HCT116 (cell line): ENCODE data around the gene SNTG2. TPM values are rescaled to one million over a fixed set of nuclear protein-coding genes. Genes with fewer than 3 reads are reported as not detected.

Experiments used
- ATAC-seq: fragments of 200-7000 bp; cut with Tn5 transposase; 2 replicates; pipeline ENCODE4 v1.9.1; 2020; ENCODE audit warnings: mild to moderate bottlenecking, moderate library complexity
- BruUV-seq: library from RNA; stranded (reverse); fragments of 400-500 nt; replicated peaks from 2 replicates; lab custom pipeline; 2021; lab: Mats Ljungman, UMichigan
- CTCF ChIA-PET: fragments of 300-600 bp; sonication (Branson Sonifier 250); formaldehyde crosslinking; loops from one replicate; lab custom pipeline; 2021; ENCODE audit warnings: antibody characterized with exemption; lab: Charles Lee
- POLR2A ChIA-PET: fragments of 300-600, 350-600 bp; sonication (Branson Sonifier 250); formaldehyde crosslinking; loops from one replicate; lab custom pipeline; 2021; ENCODE audit warnings: antibody characterized with exemption; lab: Charles Lee
- RAD21 ChIA-PET, 2 experiments: fragments of 300-600 bp; sonication (Branson Sonifier 250); formaldehyde crosslinking; loops; one replicate each; lab custom pipeline; 2023; ENCODE audit warnings: low total read pairs in 2 of 2; ENCODE audit not compliant: uncharacterized antibody in 2 of 2, unreplicated experiment in 2 of 2, low non-redundant PET in 1 of 2; lab: Charles Lee
- DNase-seq: peaks from one replicate; pipeline ENCODE4 v3.0.0-alpha.2; 2010; ENCODE audit warnings: low read depth, low spot score
- H2AFZ ChIP-seq: fragments of 200-600 bp; shearing (Covaris generic), sonication (generic); 2 replicates; pipeline ENCODE4 v1.6.1; 2017; ENCODE audit warnings: low read depth, mixed run types, mixed read lengths, antibody characterized with exemption, low read length; ENCODE audit not compliant: poor library complexity, severe bottlenecking
- H3K27ac ChIP-seq: 2 replicates; pipeline ENCODE4 v1.5.1; 2012; ENCODE audit warnings: low read depth, low read length
- H3K27me3 ChIP-seq: fragments of 200-600 bp; sonication (generic); 2 replicates; pipeline ENCODE4 v1.6.1; 2016; ENCODE audit warnings: mixed run types, low read length, mixed read lengths; ENCODE audit not compliant: insufficient read depth
- H3K36me3 ChIP-seq, 2 experiments: fragments of 200-500 bp in 1 of 2; fragments of 200-600 bp in 1 of 2; sonication (Bioruptor generic) in 1 of 2; sonication (generic) in 1 of 2; 2 replicates each; pipeline versions ENCODE4 v1.5.1 to v1.6.1; 2014 to 2016; ENCODE audit warnings: low read length in 2 of 2, inconsistent platforms in 1 of 2, mixed read lengths in 1 of 2, mixed run types in 1 of 2; ENCODE audit not compliant: insufficient read depth in 2 of 2, control insufficient read depth in 1 of 2
- H3K4me1 ChIP-seq, 2 experiments: fragments of 200-600 bp in 1 of 2; sonication (generic) in 1 of 2; 2 replicates each; pipeline versions ENCODE4 v1.5.1 to v1.6.1; 2012 to 2017; ENCODE audit warnings: low read length in 2 of 2, inconsistent platforms in 1 of 2, mild to moderate bottlenecking in 1 of 2, mixed read lengths in 1 of 2, mixed run types in 1 of 2, moderate library complexity in 1 of 2; ENCODE audit not compliant: insufficient read depth in 2 of 2, control insufficient read depth in 1 of 2
- H3K4me2 ChIP-seq: fragments of 200-600 bp; sonication (generic); 2 replicates; pipeline ENCODE4 v1.6.1; 2017; ENCODE audit warnings: mixed run types, low read length, mixed read lengths
- H3K4me3 ChIP-seq, 2 experiments: fragments of 200-600 bp in 1 of 2; sonication (generic) in 1 of 2; replicated peaks in 1 of 2; 2 replicates each; pipeline ENCODE4 v1.5.1; 2011 to 2016; ENCODE audit warnings: low read length in 2 of 2, control low read depth in 1 of 2, low read depth in 1 of 2, mild to moderate bottlenecking in 1 of 2, mixed read lengths in 1 of 2, mixed run types in 1 of 2
- H3K79me2 ChIP-seq: fragments of 200-600 bp; sonication (generic); 2 replicates; pipeline ENCODE4 v1.6.1; 2017; ENCODE audit warnings: mild to moderate bottlenecking, mixed run types, low read length, moderate library complexity, mixed read lengths; ENCODE audit not compliant: insufficient read depth
- H3K9ac ChIP-seq: fragments of 200-600 bp; sonication (generic); 2 replicates; pipeline ENCODE4 v1.6.1; 2016; ENCODE audit warnings: low read length, mixed read lengths
- H3K9me2 ChIP-seq: fragments of 200-600 bp; sonication (generic), shearing (Covaris generic); 2 replicates; pipeline ENCODE4 v1.6.1; 2017; ENCODE audit warnings: mixed run types, mild to moderate bottlenecking, moderate library complexity; ENCODE audit not compliant: insufficient read depth
- H3K9me3 ChIP-seq, 2 experiments: fragments of 200-500 bp in 1 of 2; fragments of 200-600 bp in 1 of 2; sonication (Bioruptor generic) in 1 of 2; sonication (generic) in 1 of 2; 2 replicates each; pipeline ENCODE4 v1.6.1; 2014 to 2017; ENCODE audit warnings: low read length in 2 of 2, mixed read lengths in 2 of 2, inconsistent platforms in 1 of 2, low read depth in 1 of 2, mild to moderate bottlenecking in 1 of 2, mixed run types in 1 of 2, moderate library complexity in 1 of 2; ENCODE audit not compliant: control insufficient read depth in 1 of 2, insufficient read depth in 1 of 2
- H4K20me1 ChIP-seq: fragments of 200-600 bp; sonication (generic), shearing (Covaris generic); 2 replicates; pipeline ENCODE4 v1.6.1; 2017; ENCODE audit warnings: mixed run types, mild to moderate bottlenecking, moderate library complexity; ENCODE audit not compliant: insufficient read depth
- CEBPB ChIP-seq: IDR thresholded peaks from 2 replicates; pipeline ENCODE4 v1.6.1; 2012; ENCODE audit warnings: low read depth
- EGR1 ChIP-seq: IDR thresholded peaks from 2 replicates; pipeline ENCODE4 v1.6.1; 2012; ENCODE audit warnings: low read depth
- ELF1 ChIP-seq: IDR thresholded peaks from 2 replicates; pipeline ENCODE4 v1.6.1; 2012; ENCODE audit warnings: low read depth, borderline replicate concordance
- EZH2 ChIP-seq: fragments of 200-600 bp; sonication (generic); IDR thresholded peaks from 2 replicates; pipeline ENCODE4 v1.6.1; 2017; ENCODE audit warnings: antibody characterized with exemption, mixed run types
- FOSL1 ChIP-seq: IDR thresholded peaks from 2 replicates; pipeline ENCODE4 v1.6.1; 2012; ENCODE audit warnings: low read depth
- RAD21 ChIP-seq: IDR thresholded peaks from 2 replicates; pipeline ENCODE4 v1.6.1; 2012; ENCODE audit warnings: low read depth, mild to moderate bottlenecking
- SP1 ChIP-seq: IDR thresholded peaks from 2 replicates; pipeline ENCODE4 v1.6.1; 2012; ENCODE audit warnings: low read depth
- TCF7L2 ChIP-seq: IDR thresholded peaks from 2 replicates; pipeline ENCODE4 v1.7.0; 2011; ENCODE audit warnings: borderline replicate concordance, inconsistent platforms; ENCODE audit not compliant: insufficient read depth, insufficient read length; ENCODE audit errors: extremely low read depth
- ZBTB33 ChIP-seq: IDR thresholded peaks from 2 replicates; pipeline ENCODE4 v1.6.1; 2011; ENCODE audit warnings: mild to moderate bottlenecking, low read length, moderate library complexity; ENCODE audit not compliant: insufficient replicate concordance; ENCODE audit errors: extremely low read depth
- ZNF274 ChIP-seq: fragments of 200-500 bp; sonication (Bioruptor generic); IDR thresholded peaks from 2 replicates; pipeline ENCODE4 v1.6.1; 2014; ENCODE audit warnings: mild to moderate bottlenecking, low read depth, low read length, inconsistent platforms
- intact Hi-C: fragments of 100-400 bp; cut with micrococcal nuclease; formaldehyde crosslinking; loops from 2 replicates; pipeline ENCODE4 v1.10.0; 2022
- total RNA-seq: library from RNA; stranded (reverse); gene quantifications from one replicate; pipeline ENCODE4 v1.2.1, GENCODE V29; 2021; ENCODE audit not compliant: unreplicated experiment
- TF ChIP-seq, protein P1 (sequence below): IDR thresholded peaks from 2 replicates; pipeline ENCODE4 v1.6.1; 2012

SNTG2 gene
- total RNA-seq, 1 experiment from 2014 or later = not detected

GRCh38 chr2:926259-926793 is 24.3 kb upstream of the SNTG2 start (continued):
- TF ChIP-seq RAD21 (no peak), EZH2 (no peak), TCF7L2 (no peak)
- TF ChIP-seq, protein P1, sequence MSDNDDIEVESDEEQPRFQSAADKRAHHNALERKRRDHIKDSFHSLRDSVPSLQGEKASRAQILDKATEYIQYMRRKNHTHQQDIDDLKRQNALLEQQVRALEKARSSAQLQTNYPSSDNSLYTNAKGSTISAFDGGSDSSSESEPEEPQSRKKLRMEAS = no peak

DNA sequence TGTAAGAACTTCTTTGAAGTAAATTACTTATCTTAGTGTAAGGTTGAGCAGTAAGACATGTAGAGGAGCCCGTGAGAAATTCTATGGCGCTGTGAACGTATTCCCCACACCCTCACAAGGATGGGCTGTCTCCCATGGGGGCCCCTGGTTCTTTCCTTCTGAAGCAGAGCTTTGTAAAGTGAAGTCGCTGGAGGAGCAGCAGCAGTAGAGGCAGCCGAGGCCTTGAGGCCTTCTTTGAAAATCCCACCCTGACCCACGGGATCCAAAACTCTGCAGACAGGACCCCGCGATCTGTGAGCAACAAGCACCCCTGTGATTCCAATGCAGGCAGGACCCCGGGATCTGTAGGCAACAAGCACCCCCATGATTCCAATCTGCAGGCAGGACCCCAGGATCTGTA is 23.8 kb upstream of the SNTG2 start:
- no peak for DNase-seq
- RAD21 ChIA-PET = no interaction called here
- no peaks in the 10 kb centered on the region for H3K36me3 ChIP-seq
- H3K27ac ChIP-seq = no peak overlapping the region
- H3K79me2 ChIP-seq = no peaks in the 10 kb centered on the region
- no peak overlapping the region for H2AFZ ChIP-seq
- no peak overlapping the region for H3K4me3 ChIP-seq
- no peaks in the 10 kb centered on the region for H3K9me3 ChIP-seq
- H3K9me2 ChIP-seq = no peaks in the 10 kb centered on the region
- CTCF ChIA-PET = no interaction called here
- H3K9ac ChIP-seq = no peak overlapping the region
- no peaks in the 10 kb centered on the region for H3K4me1 ChIP-seq
- no peak overlapping the region for H3K4me2 ChIP-seq
- no TSS peak for BruUV-seq
- no peak for ATAC-seq
- peaks cover 25% of the 10 kb centered on the region for H3K27me3 ChIP-seq
- intact Hi-C loops = no loop called here
- no peak for TF ChIP-seq FOSL1
- TF ChIP-seq ZBTB33 = no peak
- TF ChIP-seq CEBPB = no peak
- no peak for TF ChIP-seq EGR1
- no peak for TF ChIP-seq ZNF274
- TF ChIP-seq SP1 = no peak
- TF ChIP-seq ELF1 = no peak
- TF ChIP-seq TCF7L2 = no peak
- no peaks in the 10 kb centered on the region for H4K20me1 ChIP-seq
- POLR2A ChIA-PET = no interaction called here
